ENCODE results near the gene AMIGO1.

Gene AMIGO1

GRCh38 chr1:109514846-109515245 is 5.3 kb upstream of the AMIGO1 start:
- no peak for FAIRE-seq
- TF ChIP-seq POLR2A (IDR thresholded peaks at IDR 0.05; ENCODE audit: low read depth, low read length) = no peak
- TF ChIP-seq TAF1 (IDR thresholded peaks at IDR 0.05; ENCODE audit: borderline replicate concordance, low read depth, low read length) = no peak
- no peak for TF ChIP-seq POLR2AphosphoS5 (IDR thresholded peaks at IDR 0.05; ENCODE audit: low read depth, low read length)

GRCh38 chr1:109513110-109513710 is 3.7 kb upstream of the AMIGO1 start:
- FAIRE-seq (no peak), DNase-seq (ENCODE audit: insufficient read length) (no peak)
- TF ChIP-seq POLR2A (IDR thresholded peaks at IDR 0.05; ENCODE audit: low read depth, low read length) (no peak), TAF1 (IDR thresholded peaks at IDR 0.05; ENCODE audit: borderline replicate concordance, low read depth, low read length) (no peak), POLR2AphosphoS5 (IDR thresholded peaks at IDR 0.05; ENCODE audit: low read depth, low read length) (no peak)

More at GRCh38 chr1:109514846-109515245, 5.3 kb upstream of the AMIGO1 start:
- DNase-seq (ENCODE audit: insufficient read length) = no peak

- FAIRE-seq (no peak), DNase-seq (ENCODE audit: insufficient read length) (no peak)
- TF ChIP-seq POLR2AphosphoS5 (IDR thresholded peaks at IDR 0.05; ENCODE audit: low read depth, low read length) (no peak), POLR2A (IDR thresholded peaks at IDR 0.05; ENCODE audit: low read depth, low read length) (no peak), TAF1 (IDR thresholded peaks at IDR 0.05; ENCODE audit: borderline replicate concordance, low read depth, low read length) (no peak)
Measured at GRCh38 chr1:109508873-109509175, 703 bp downstream of the AMIGO1 start.

- DNase-seq (ENCODE audit: insufficient read length) (no peak), FAIRE-seq (no peak)
- TF ChIP-seq TAF1 (IDR thresholded peaks at IDR 0.05; ENCODE audit: borderline replicate concordance, low read depth, low read length) = no peak
- no peak for TF ChIP-seq POLR2AphosphoS5 (IDR thresholded peaks at IDR 0.05; ENCODE audit: low read depth, low read length)
- TF ChIP-seq POLR2A (IDR thresholded peaks at IDR 0.05; ENCODE audit: low read depth, low read length) = no peak
Measured at GRCh38 chr1:109508001-109508872, 1.3 kb downstream of the AMIGO1 start.

GRCh38 chr1:109504974-109505373 is 4.6 kb downstream of the AMIGO1 start:
- TF ChIP-seq POLR2AphosphoS5 (IDR thresholded peaks at IDR 0.05; ENCODE audit: low read depth, low read length) = no peak
- no peak for TF ChIP-seq POLR2A (IDR thresholded peaks at IDR 0.05; ENCODE audit: low read depth, low read length)
- TF ChIP-seq TAF1 (IDR thresholded peaks at IDR 0.05; ENCODE audit: borderline replicate concordance, low read depth, low read length) = no peak
- no peak for DNase-seq (ENCODE audit: insufficient read length)
- FAIRE-seq = no peak

- no peak for FAIRE-seq
Measured at GRCh38 chr1:109503935-109504334, 5.6 kb downstream of the AMIGO1 start.

GRCh38 chr1:109502364-109502851 is 7.1 kb downstream of the AMIGO1 start:
- DNase-seq (ENCODE audit: insufficient read length) = no peak
- FAIRE-seq = no peak
- no peak for TF ChIP-seq POLR2A (IDR thresholded peaks at IDR 0.05; ENCODE audit: low read depth, low read length)
- TF ChIP-seq TAF1 (IDR thresholded peaks at IDR 0.05; ENCODE audit: borderline replicate concordance, low read depth, low read length) = no peak
- no peak for TF ChIP-seq POLR2AphosphoS5 (IDR thresholded peaks at IDR 0.05; ENCODE audit: low read depth, low read length)

More at GRCh38 chr1:109503935-109504334, 5.6 kb downstream of the AMIGO1 start:
- DNase-seq (ENCODE audit: insufficient read length) = no peak
- TF ChIP-seq TAF1 (IDR thresholded peaks at IDR 0.05; ENCODE audit: borderline replicate concordance, low read depth, low read length) (no peak), POLR2AphosphoS5 (IDR thresholded peaks at IDR 0.05; ENCODE audit: low read depth, low read length) (no peak), POLR2A (IDR thresholded peaks at IDR 0.05; ENCODE audit: low read depth, low read length) (no peak)

GRCh38 chr1:109501644-109502363 is 7.7 kb downstream of the AMIGO1 start:
- no peak for DNase-seq (ENCODE audit: insufficient read length)
- no peak for TF ChIP-seq POLR2AphosphoS5 (IDR thresholded peaks at IDR 0.05; ENCODE audit: low read depth, low read length)
- no peak for TF ChIP-seq TAF1 (IDR thresholded peaks at IDR 0.05; ENCODE audit: borderline replicate concordance, low read depth, low read length)
- no peak for TF ChIP-seq POLR2A (IDR thresholded peaks at IDR 0.05; ENCODE audit: low read depth, low read length)

GRCh38 chr1:109500941-109501381 is 8.6 kb downstream of the AMIGO1 start:
- no peak for DNase-seq (ENCODE audit: insufficient read length)
- no peak for FAIRE-seq
- TF ChIP-seq POLR2AphosphoS5 (IDR thresholded peaks at IDR 0.05; ENCODE audit: low read depth, low read length) = no peak
- no peak for TF ChIP-seq POLR2A (IDR thresholded peaks at IDR 0.05; ENCODE audit: low read depth, low read length)
- no peak for TF ChIP-seq TAF1 (IDR thresholded peaks at IDR 0.05; ENCODE audit: borderline replicate concordance, low read depth, low read length)

More at GRCh38 chr1:109501644-109502363, 7.7 kb downstream of the AMIGO1 start:
- FAIRE-seq = no peak

GRCh38 chr1:109499661-109500536 is 9.6 kb downstream of the AMIGO1 start:
- DNase-seq (ENCODE audit: insufficient read length) = no peak
- no peak for FAIRE-seq
- TF ChIP-seq POLR2A (IDR thresholded peaks at IDR 0.05; ENCODE audit: low read depth, low read length) (no peak), POLR2AphosphoS5 (IDR thresholded peaks at IDR 0.05; ENCODE audit: low read depth, low read length) (no peak), TAF1 (IDR thresholded peaks at IDR 0.05; ENCODE audit: borderline replicate concordance, low read depth, low read length) (no peak)

Measured in GM12892 (cell line).